Mucosa of rectum (tissue), 2 donors: ENCODE results near the gene TYW1B.
"Not testable (repeated sequence)": the region's sequence is repeated elsewhere in the genome, so short reads cannot be mapped to it uniquely, and the experiment has no call there.

ENCODE experiments used
- H3K27ac ChIP-seq, 2 donors: one replicate each; pipeline ENCODE4 v1.7.0; 2013; ENCODE audit warnings: inconsistent platforms in 2 of 2, low read depth in 2 of 2, low read length in 2 of 2
- H3K27me3 ChIP-seq, 2 donors: one replicate each; pipeline ENCODE4 v1.7.0; 2013; ENCODE audit warnings: low read length in 2 of 2; ENCODE audit not compliant: control insufficient read depth in 2 of 2, insufficient read depth in 2 of 2
- H3K36me3 ChIP-seq, 2 donors: one replicate each; pipeline ENCODE4 v1.7.0; 2013; ENCODE audit warnings: low read length in 2 of 2; ENCODE audit not compliant: control insufficient read depth in 2 of 2, insufficient read depth in 2 of 2
- H3K4me1 ChIP-seq, 2 donors: one replicate each; pipeline ENCODE4 v1.7.0; 2013; ENCODE audit warnings: low read length in 2 of 2, mild to moderate bottlenecking in 1 of 2; ENCODE audit not compliant: control insufficient read depth in 2 of 2, insufficient read depth in 2 of 2
- H3K4me3 ChIP-seq, 2 donors: one replicate each; pipeline ENCODE4 v1.7.0; 2013; ENCODE audit warnings: low read length in 2 of 2
- H3K9ac ChIP-seq, 2 donors: one replicate each; pipeline ENCODE4 v1.7.0; 2013; ENCODE audit warnings: low read length in 2 of 2, low read depth in 1 of 2, mild to moderate bottlenecking in 1 of 2
- H3K9me3 ChIP-seq, 2 donors: one replicate each; pipeline ENCODE4 v1.7.0; 2013; ENCODE audit warnings: low read length in 2 of 2; ENCODE audit not compliant: control insufficient read depth in 2 of 2
- donor health status: healthy.
- donor health status: Normal muscosa, but diverticular disease.

Gene TYW1B

GRCh38 chr7:72605863-72606431 lies 222.1 kb downstream of the TYW1B start:
- H3K9me3 ChIP-seq, H3K36me3 ChIP-seq, H3K4me3 ChIP-seq, H3K4me1 ChIP-seq, H3K27me3 ChIP-seq, H3K27ac ChIP-seq, H3K9ac ChIP-seq: not testable (repeated sequence)

- H3K9me3 ChIP-seq, H3K9ac ChIP-seq, H3K4me3 ChIP-seq, H3K27me3 ChIP-seq, H3K27ac ChIP-seq, H3K36me3 ChIP-seq, H3K4me1 ChIP-seq: not testable (repeated sequence)
Measured at GRCh38 chr7:72604771-72605611, 223.0 kb downstream of the TYW1B start.

- not testable (repeated sequence) for H3K9me3 ChIP-seq, H3K4me1 ChIP-seq, H3K27me3 ChIP-seq, H3K27ac ChIP-seq, H3K36me3 ChIP-seq, H3K9ac ChIP-seq, H3K4me3 ChIP-seq
Measured at GRCh38 chr7:72603476-72603875, 224.5 kb downstream of the TYW1B start.

- no peak overlapping the region for H3K9ac ChIP-seq
- no peaks in the 10 kb centered on the region for H3K27me3 ChIP-seq
- H3K36me3 ChIP-seq: peaks cover 2 to 3% of the 10 kb centered on the region in 2 donors
- H3K27ac ChIP-seq: no peak overlapping the region
- H3K4me3 ChIP-seq: no peak overlapping the region
- no peaks in the 10 kb centered on the region for H3K4me1 ChIP-seq
- no peaks in the 10 kb centered on the region for H3K9me3 ChIP-seq
Measured at GRCh38 chr7:72603073-72603472, 224.9 kb downstream of the TYW1B start.

- H3K27me3 ChIP-seq, H3K36me3 ChIP-seq, H3K9ac ChIP-seq, H3K27ac ChIP-seq, H3K9me3 ChIP-seq, H3K4me1 ChIP-seq, H3K4me3 ChIP-seq: not testable (repeated sequence)
Measured at GRCh38 chr7:72601683-72602082, 226.3 kb downstream of the TYW1B start.

DNA sequence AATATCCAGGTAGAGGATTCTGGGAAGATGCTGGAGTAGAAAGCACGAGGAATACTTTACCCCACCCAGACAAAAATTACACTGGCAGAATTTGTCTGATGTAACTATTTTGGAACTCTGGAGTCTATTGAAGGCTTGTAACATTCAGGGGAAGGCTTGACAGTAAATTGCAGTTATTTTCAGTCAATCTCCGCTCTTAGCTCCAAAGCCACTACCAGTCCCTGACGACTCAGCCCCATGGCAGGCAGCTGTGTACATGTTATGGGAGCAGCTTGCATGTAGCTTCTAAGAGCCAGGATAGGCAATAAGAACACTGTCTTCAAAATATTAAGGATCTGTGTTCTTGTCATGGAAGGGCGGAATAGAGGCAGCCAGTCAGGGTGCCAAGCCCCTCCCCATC lies 238.0 kb downstream of the TYW1B start:
- H3K36me3 ChIP-seq, H3K27me3 ChIP-seq, H3K4me1 ChIP-seq, H3K4me3 ChIP-seq, H3K9ac ChIP-seq, H3K27ac ChIP-seq, H3K9me3 ChIP-seq: not testable (repeated sequence)

- H3K4me1 ChIP-seq, H3K9me3 ChIP-seq, H3K9ac ChIP-seq, H3K27ac ChIP-seq, H3K36me3 ChIP-seq, H3K4me3 ChIP-seq, H3K27me3 ChIP-seq: not testable (repeated sequence)
Measured at GRCh38 chr7:72587267-72587666, 240.7 kb downstream of the TYW1B start.

GRCh38 chr7:72584576-72584975 lies 243.4 kb downstream of the TYW1B start:
- H3K36me3 ChIP-seq, H3K9ac ChIP-seq, H3K4me1 ChIP-seq, H3K27ac ChIP-seq, H3K27me3 ChIP-seq, H3K4me3 ChIP-seq, H3K9me3 ChIP-seq: not testable (repeated sequence)

GRCh38 chr7:72583620-72584361 lies 244.2 kb downstream of the TYW1B start:
- H3K9ac ChIP-seq: not testable (repeated sequence)

DNA sequence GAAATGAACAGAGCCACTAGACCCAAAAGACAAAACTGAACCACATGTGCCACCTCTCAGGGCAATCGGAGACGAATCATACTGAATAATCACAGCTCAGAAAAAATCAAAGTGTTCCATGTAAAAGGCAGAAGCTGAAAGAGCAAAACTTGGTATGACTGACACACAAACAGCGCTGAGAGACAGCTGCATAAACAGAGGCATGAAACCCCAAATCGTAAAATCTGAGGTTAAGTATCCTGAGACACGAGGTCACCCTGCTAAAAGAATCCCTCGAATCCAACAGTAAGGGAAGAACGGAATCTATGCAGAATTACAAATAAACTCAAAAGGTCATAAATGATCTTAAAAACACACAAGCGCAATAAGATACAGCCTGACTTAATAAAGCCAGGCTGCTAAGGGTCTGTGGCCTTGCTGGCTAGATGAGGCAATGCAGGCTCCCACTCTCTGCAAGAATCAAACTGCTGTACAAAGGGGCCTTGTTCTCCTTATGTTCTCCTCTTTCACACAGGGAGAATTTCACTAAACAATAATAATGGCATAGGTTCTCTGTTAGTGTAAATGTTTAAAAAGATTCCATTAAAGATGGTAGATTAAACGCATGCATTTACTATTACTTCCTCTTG lies 247.7 kb downstream of the TYW1B start:
- not testable (repeated sequence) for H3K9me3 ChIP-seq, H3K9ac ChIP-seq, H3K36me3 ChIP-seq, H3K4me3 ChIP-seq, H3K27ac ChIP-seq, H3K4me1 ChIP-seq, H3K27me3 ChIP-seq

More at GRCh38 chr7:72583620-72584361, 244.2 kb downstream of the TYW1B start:
- not testable (repeated sequence) for H3K4me3 ChIP-seq, H3K4me1 ChIP-seq, H3K36me3 ChIP-seq, H3K9me3 ChIP-seq, H3K27me3 ChIP-seq, H3K27ac ChIP-seq
